Activated CD4-positive, alpha-beta T cell treated with anti-CD3 and anti-CD28 coated beads, Interleukin-10, Interleukin-2, amounts not matched to agents 100 ng/mL and 50 ng/mL, durations not matched to agents 16 hours and 8 hours (primary cell): ENCODE results near the gene KCND2.

Source experiments
- DNase-seq: peaks from one replicate; pipeline ENCODE4 v3.0.0-alpha.2; 2020

The KCND2 gene

DNA sequence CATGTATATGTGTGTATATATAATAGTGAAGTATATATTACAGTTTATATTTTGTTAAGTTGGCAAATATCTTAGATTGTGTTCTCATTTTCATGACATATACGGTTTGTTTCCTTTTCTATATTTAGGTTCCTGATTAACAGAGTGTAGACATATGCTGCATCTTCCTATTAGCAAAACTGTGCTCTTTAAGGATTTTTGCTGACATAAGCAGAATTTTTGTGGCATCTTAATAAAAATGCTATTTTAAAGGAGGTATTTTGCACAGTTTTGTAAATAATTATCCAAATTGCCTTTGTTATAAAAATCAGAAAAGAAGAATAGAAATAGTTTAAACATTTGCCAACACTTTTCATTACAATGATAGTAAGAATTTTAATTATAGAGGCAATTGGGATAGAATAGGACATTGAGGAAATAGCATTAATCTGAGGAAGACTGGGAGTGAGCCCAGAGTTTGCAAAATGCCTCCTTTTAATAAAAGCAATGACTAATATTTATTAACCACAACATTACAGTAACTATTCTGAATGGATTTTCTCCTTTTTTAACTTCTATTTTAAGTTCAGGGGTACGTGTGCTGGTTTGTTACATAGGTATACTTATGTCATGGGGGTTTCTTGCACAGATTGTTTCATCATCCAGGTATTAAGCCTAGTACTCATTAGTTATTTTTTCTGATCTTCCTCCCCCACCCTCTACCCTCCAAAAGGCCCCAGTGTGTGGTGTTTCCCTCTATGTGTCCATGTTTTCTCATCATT is 38.2 kb downstream of the KCND2 start:
- no peak for DNase-seq

- no peak for DNase-seq
These were observed 47.4 kb downstream of the KCND2 start for GRCh38 chr7:120320218-120320961.

DNA sequence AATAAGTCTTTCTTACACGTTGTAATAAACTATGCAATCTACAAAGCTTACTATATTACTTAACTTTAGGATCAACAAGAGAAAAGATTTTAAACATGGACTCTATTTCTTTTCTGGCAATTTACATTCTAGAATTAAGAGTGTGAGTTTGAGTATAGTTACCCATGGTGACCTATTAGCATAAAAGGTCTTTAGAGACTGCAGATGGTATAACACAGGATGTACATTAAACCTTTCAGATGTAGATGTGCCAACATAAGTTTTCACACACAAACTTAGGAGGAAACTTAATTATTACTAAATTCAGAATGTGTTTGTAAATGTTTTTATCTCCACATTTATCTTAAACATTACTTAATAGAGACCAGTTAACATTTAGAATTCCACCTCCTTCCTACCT is 54.1 kb downstream of the KCND2 start:
- no peak for DNase-seq

DNA sequence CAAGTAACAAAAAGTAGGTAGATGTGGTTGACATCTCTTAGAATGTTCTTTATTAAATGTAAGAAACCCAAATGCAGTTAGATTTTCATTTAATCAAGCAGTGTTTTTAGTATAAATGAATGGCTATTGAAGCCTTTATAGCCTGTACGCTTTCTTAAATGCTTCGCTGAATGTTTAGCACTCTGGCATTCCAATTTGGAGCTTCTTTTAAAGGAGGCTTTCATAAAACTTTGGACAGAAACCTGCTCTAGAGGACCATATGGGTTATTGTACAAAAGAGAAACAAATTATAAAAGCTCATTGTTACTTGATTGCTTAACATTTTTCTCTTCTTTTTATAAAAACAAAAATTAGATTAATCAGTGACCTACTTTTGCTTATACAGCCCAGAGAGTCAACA is 59.5 kb downstream of the KCND2 start:
- DNase-seq = no peak

GRCh38 chr7:120334475-120334874 is 61.5 kb downstream of the KCND2 start:
- no peak for DNase-seq

DNA sequence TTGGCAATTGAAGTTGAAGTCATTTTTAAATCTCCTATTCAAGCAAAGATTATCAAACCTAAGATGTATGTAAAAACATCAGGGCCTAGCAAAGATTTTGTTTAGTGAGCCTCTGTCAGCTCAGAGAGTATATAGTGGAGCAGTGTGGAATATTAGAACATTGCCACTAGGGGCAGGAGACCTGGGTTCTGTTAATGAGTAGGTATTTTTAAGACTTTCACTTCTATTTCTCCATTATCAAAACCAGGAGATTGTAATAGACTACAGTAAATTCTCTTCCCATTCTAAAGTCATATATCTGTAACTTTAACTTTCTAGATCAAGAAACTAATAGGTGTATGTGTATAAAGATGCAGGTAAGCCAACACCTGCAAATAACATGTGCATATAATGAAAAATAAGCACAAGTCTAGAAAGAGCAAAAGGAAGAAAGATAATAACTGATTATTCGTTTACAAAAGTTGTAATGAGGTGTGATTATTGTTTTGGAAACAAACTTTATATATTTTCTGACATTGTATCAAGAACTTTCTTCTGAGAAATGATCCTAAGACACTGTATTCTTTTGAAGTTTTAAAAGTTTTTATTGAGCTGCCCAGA is 64.4 kb downstream of the KCND2 start:
- peak; percentile 9 for DNase-seq

DNA sequence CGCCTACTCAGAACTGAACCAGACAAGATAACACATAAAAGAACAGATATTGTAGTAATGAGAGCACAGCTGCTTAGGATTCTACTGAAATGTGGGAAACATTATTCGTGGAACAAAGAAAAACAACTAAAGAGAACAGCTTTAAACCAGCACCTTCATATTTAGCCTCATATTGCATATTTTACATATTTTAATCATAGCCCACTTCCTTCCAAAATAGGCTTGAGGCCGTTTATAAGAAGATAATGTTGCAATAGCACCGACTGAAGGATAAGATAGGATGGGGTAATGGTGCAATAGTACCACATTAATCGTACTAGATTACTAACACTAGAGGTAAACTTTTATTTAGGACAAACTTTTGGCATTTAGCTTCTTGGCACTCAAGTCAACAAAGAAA is 71.3 kb downstream of the KCND2 start:
- DNase-seq = no peak

- DNase-seq = no peak
These were observed 80.2 kb downstream of the KCND2 start for GRCh38 chr7:120353171-120353570.

GRCh38 chr7:120360918-120361317 is 87.9 kb downstream of the KCND2 start:
- DNase-seq = no peak

GRCh38 chr7:120363414-120363813 is 90.4 kb downstream of the KCND2 start:
- no peak for DNase-seq

GRCh38 chr7:120370954-120371353 is 98.0 kb downstream of the KCND2 start:
- no peak for DNase-seq

DNA sequence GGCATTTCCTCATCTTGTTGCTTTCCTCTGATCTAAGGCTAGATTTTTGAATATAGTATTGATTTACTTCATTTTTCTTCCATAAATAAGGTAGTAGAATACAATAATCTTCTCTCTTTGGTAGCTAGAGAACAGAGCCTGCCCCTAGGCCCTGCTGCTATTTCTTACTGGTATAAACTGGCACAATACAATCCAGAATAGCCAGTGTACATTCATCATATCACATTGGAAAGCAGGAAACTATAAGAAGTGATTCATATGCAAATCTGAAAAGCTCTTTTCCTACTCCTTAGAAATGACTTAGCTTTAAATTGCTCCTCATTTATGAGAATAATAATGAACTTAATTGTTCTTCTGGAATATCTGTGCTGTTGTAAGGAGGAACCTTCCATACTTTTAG is 100.2 kb downstream of the KCND2 start:
- no peak for DNase-seq

DNA sequence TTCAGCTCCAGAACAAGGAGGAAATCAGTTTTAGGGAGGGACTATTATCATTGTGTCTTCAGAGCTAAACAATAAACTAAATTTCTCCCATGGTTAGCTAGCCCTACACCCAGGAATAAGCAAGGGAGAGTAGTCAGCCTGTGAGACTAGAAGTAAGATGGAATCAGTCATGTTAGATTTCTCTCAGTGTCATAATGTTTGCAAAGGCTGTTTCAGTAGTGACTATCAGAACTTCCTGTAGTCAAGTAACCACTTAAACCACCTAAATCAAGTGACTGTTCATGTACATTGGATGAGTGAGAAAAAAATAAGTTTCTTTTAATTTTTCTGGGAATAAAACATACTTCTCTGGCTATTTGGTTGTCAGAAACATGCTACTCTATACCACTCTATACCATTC is 121.6 kb downstream of the KCND2 start:
- DNase-seq = peak; percentile 14

DNA sequence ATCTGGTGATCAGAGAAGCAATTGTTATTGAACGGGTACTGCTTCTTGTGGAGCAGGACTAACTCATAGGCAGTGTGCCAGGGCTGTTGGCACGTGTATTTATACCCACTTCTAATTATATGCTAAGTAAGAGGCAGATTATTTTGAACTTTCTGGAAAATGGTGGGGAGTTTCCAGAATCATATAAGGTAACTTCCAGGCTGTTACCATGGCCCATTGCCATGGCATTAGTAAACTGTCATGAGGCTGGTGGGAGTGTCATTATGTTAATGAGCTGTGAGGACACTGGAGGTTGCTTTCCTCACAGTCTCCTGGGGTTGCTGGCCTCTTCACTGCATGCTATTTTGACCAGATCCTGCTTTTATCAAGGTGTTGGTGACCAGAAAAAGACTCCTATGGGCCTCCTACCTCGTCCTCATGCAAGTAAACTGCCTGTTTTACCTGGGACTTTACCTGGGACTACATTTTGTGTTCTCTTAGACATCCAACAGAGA is 122.6 kb downstream of the KCND2 start:
- no peak for DNase-seq

- no peak for DNase-seq
These were observed 125.5 kb downstream of the KCND2 start for GRCh38 chr7:120398284-120399000.

- DNase-seq = no peak
These were observed 128.0 kb downstream of the KCND2 start for GRCh38 chr7:120400806-120401455.

- peak; percentile 51 for DNase-seq
These were observed 129.2 kb downstream of the KCND2 start for GRCh38 chr7:120402079-120402767.

GRCh38 chr7:120402801-120403200 is 129.8 kb downstream of the KCND2 start:
- DNase-seq = no peak

DNA sequence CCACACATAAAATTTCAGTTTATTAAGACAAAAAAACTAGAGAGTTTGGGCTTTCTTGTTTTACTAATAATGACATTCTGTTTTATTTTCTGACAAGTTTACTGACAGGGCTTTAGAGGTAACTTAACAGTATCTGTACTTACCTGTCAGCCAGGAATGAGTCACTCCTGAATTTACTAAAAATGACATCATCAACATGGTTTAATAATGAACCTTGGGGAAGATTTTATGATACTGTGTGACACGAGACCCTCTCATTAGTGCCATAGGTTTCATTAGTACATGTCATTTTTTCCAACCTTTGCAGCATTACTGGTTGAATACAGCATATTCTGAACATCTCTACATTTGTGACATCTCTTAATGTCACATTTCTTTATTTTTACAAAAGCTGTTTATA is 131.1 kb downstream of the KCND2 start:
- peak; percentile 57 for DNase-seq

DNA sequence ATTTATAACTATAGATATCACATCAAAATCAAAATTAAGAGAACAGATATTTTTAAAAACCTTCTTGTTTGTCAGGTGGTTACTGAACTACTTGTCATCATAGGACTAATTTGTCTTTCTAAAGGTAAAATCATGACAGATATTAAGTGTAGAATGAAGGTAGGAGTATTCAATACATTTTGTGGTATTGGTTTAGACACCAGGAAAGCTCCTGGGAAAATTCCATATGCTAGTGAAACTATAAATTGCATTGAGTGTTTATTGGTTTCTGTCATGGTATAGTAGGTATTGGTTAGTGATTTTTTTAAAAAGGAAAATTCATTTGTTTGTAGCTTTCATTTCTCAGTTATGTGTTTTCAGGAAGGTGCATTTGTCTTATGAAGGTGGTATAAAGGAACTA is 132.7 kb downstream of the KCND2 start:
- no peak for DNase-seq

DNA sequence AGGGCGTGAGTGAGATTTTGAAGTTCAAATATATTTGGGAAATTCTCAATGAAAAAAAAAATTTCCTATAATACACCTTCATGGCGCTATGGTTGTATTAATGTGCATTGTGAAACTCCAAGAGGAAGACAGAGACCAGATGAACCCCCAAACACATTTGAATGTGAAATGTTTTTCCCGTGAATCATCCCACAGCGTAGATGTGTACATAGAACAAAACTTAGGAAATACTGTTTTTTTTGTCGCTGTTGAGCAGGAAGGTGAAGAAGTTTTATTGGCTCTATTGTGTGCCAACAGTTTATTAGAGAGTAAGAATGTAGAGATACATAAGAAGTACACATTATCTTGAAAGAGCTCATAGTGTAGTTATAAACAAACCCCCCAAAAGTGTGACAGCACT is 134.0 kb downstream of the KCND2 start:
- no peak for DNase-seq
